ENCODE data around the gene RBM44. TPM values are rescaled to one million over a fixed set of nuclear protein-coding genes. Genes with fewer than 3 reads are reported as not detected.

The RBM44 gene
- total RNA-seq, 4 donors from 2014 or later: 0.93 to 2.2 (median 1.1) TPM

DNA sequence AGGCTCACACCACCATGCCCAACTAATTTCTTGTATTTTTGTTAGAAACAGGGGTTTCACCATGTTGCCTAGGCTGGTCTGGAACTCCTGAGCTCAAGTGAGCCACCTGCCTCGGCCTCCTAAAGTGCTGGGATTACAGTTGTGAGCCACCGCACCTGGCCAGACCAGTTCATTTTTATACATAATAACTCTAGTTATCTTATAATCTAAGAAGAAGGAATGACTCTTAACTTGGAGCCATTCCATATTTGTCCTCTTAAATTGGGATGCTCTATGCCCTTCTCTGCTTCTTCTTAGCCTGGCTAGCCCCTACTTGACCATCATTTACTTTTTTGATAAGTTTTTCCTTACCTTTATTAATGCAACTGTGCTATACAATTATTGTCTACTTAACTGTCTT, 2.9 kb downstream of the RBM44 start:
- TF ChIP-seq POLR2AphosphoS5 (IDR thresholded peaks at IDR 0.05) (no peak), EP300 (IDR thresholded peaks at IDR 0.05) (no peak), POLR2A (IDR thresholded peaks at IDR 0.05) (no peak)
- TF ChIP-seq, protein P1, sequence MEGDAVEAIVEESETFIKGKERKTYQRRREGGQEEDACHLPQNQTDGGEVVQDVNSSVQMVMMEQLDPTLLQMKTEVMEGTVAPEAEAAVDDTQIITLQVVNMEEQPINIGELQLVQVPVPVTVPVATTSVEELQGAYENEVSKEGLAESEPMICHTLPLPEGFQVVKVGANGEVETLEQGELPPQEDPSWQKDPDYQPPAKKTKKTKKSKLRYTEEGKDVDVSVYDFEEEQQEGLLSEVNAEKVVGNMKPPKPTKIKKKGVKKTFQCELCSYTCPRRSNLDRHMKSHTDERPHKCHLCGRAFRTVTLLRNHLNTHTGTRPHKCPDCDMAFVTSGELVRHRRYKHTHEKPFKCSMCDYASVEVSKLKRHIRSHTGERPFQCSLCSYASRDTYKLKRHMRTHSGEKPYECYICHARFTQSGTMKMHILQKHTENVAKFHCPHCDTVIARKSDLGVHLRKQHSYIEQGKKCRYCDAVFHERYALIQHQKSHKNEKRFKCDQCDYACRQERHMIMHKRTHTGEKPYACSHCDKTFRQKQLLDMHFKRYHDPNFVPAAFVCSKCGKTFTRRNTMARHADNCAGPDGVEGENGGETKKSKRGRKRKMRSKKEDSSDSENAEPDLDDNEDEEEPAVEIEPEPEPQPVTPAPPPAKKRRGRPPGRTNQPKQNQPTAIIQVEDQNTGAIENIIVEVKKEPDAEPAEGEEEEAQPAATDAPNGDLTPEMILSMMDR (IDR thresholded peaks at IDR 0.05): no peak
- no peaks in the 10 kb centered on the region for H3K4me1 ChIP-seq
- H3K27me3 ChIP-seq: no peaks in the 10 kb centered on the region
- H3K4me3 ChIP-seq: no peak overlapping the region
- H3K36me3 ChIP-seq: no peaks in the 10 kb centered on the region
- H3K9me3 ChIP-seq: peaks cover 3% of the 10 kb centered on the region
- DNase-seq (ENCODE audit: low spot score in 2 of 2): no peak
- 52% methylated on average over 2 of the region's 2 CpGs for WGBS
- no peak overlapping the region for H3K27ac ChIP-seq

DNA sequence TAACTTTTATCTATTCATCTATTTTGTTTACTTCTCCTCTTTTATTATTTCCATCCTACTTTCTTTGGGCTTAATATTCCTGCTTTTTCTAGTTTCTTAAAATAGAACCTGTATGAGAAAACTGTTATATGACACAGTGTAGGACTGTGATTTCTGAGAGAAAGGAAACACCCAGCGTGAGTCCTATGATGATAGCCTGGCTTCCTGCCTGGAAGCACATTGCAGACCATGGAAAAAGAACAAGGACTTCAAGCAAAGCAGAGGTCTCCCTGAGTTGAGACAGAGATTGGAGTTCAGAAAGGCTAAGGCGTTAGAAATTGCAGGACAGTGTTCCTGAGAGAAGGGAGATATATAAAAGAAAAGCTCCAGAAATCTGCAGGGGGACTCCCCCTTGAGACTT, 7.8 kb downstream of the RBM44 start:
- no peak overlapping the region for H3K27ac ChIP-seq
- no peaks in the 10 kb centered on the region for H3K9me3 ChIP-seq
- no peaks in the 10 kb centered on the region for H3K4me1 ChIP-seq
- TF ChIP-seq, protein P1 (IDR thresholded peaks at IDR 0.05): no peak
- H3K36me3 ChIP-seq: no peaks in the 10 kb centered on the region
- H3K4me3 ChIP-seq: no peak overlapping the region
- no peak for DNase-seq (ENCODE audit: low spot score in 2 of 2)
- no peaks in the 10 kb centered on the region for H3K27me3 ChIP-seq
- WGBS: 77% methylated on average over 2 of the region's 2 CpGs

DNA sequence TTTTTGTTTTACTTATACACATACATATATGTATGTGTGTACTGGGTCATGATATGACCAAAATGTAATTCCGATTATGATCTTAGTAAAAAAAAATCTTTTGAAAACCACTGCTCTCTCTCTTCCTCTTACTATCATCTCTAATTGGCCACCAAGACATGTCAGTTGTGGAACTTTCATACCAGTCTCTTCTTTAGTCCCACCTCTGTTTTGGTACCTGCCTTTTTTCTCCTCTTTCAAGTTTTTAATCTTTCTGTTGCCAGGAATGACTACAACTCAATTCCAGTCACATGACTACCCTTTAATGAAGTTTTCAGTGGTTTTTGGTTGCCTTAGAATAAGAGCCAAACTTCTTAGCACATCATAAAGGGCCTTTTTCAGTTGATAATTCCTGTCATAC, 17.1 kb downstream of the RBM44 start:
- DNase-seq (ENCODE audit: low spot score in 2 of 2): no peak
- H3K4me1 ChIP-seq: peaks cover 3% of the 10 kb centered on the region
- H3K36me3 ChIP-seq: no peaks in the 10 kb centered on the region
- no peak overlapping the region for H3K4me3 ChIP-seq
- no peak for TF ChIP-seq EP300 (IDR thresholded peaks at IDR 0.05)
- no peak for TF ChIP-seq POLR2AphosphoS5 (IDR thresholded peaks at IDR 0.05)
- no peak for TF ChIP-seq POLR2A (IDR thresholded peaks at IDR 0.05)
- TF ChIP-seq, protein P1 (IDR thresholded peaks at IDR 0.05): no peak
- H3K27me3 ChIP-seq: no peaks in the 10 kb centered on the region
- 89% methylated on average over 1 of the region's 1 CpG for WGBS
- no peaks in the 10 kb centered on the region for H3K9me3 ChIP-seq
- H3K27ac ChIP-seq: no peak overlapping the region

DNA sequence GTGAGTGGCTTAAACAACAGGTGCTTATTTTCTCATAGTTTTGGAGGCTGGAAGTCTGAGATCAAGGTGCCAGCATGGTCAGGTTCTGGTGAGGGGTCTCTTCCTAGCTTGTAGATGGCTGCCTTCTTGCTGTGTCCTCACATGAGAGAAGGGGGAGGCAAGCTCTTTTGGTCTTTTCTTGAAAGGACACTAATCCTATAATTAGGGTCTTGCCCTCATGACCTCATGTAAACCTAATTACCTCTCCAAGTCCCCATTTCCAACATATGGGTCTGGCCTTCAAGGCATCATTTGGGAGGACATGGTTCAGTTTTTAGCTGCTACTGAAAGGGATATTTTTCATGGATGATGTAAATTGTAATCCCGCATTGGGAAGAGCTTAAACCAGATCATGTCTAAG, 18.0 kb downstream of the RBM44 start:
- WGBS: 91% methylated on average over 1 of the region's 1 CpG

DNA sequence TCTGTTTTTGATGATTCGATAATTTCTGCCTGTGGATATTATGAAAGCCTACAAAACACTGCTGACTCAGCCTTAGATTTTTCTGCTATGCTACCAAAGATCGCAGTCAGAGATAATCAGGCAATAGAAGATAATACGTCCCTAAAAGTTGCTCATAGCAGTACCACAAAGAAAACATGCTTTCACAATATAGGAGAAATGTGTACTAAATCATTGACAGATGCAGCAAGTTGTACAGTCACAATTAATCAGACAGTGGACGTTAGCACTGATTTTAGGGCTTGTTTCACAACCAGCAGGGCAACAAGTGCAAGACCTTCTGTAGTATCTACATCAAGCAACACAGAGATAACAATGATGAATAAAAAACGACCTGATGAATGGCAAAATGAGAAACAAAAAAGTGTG, 19.5 kb downstream of the RBM44 start:
- Histone ChIP-seq H3K27ac (no peak overlapping the region), H3K9me3 (no peaks in the 10 kb centered on the region), H3K27me3 (no peaks in the 10 kb centered on the region), H3K4me3 (no peak overlapping the region), H3K4me1 (peaks cover 3% of the 10 kb centered on the region), H3K36me3 (no peaks in the 10 kb centered on the region)
- TF ChIP-seq, protein P1 (IDR thresholded peaks at IDR 0.05): no peak
- TF ChIP-seq POLR2AphosphoS5 (IDR thresholded peaks at IDR 0.05): no peak
- no peak for TF ChIP-seq EP300 (IDR thresholded peaks at IDR 0.05)
- WGBS: 40% methylated on average over 5 of the region's 5 CpGs
- DNase-seq (ENCODE audit: low spot score in 2 of 2): no peak

More for the DNA sequence above, 18.0 kb downstream of the RBM44 start:
- Histone ChIP-seq H3K27me3 (no peaks in the 10 kb centered on the region), H3K27ac (no peak overlapping the region), H3K36me3 (no peaks in the 10 kb centered on the region), H3K4me3 (no peak overlapping the region), H3K9me3 (no peaks in the 10 kb centered on the region), H3K4me1 (peaks cover 3% of the 10 kb centered on the region)
- no peak for DNase-seq (ENCODE audit: low spot score in 2 of 2)
- no peak for TF ChIP-seq EP300 (IDR thresholded peaks at IDR 0.05)
- no peak for TF ChIP-seq POLR2A (IDR thresholded peaks at IDR 0.05)
- TF ChIP-seq, protein P1 (IDR thresholded peaks at IDR 0.05): no peak
- no peak for TF ChIP-seq POLR2AphosphoS5 (IDR thresholded peaks at IDR 0.05)
